Uterus (tissue), 4 donors: ENCODE results near the gene PTPRJ. TPM values are rescaled to one million over a fixed set of nuclear protein-coding genes. Genes with fewer than 3 reads are reported as not detected.
"Not testable (repeated sequence)": the region's sequence is repeated elsewhere in the genome, so short reads cannot be mapped to it uniquely, and the experiment has no call there.

ENCODE experiments used
- DNase-seq, 2 donors: peaks; one replicate each; pipeline ENCODE4 v3.0.0-alpha.2; 2019 to 2020
- H3K27ac ChIP-seq, 2 donors: fragments of 200-600 bp; sonication (generic); 1 replicate in 1 of 2; 2 replicates in 1 of 2; pipeline ENCODE4 v1.5.1; 2016 to 2018
- H3K27me3 ChIP-seq, 2 donors: fragments of 200-600 bp; sonication (generic); one replicate each; pipeline ENCODE4 v1.5.1; 2018 to 2019; ENCODE audit warnings: control low read depth in 1 of 2
- H3K36me3 ChIP-seq, 2 donors: fragments of 200-600 bp; sonication (generic); one replicate each; pipeline ENCODE4 v1.5.1; 2019; ENCODE audit warnings: control low read depth in 1 of 2
- H3K4me1 ChIP-seq, 2 donors: fragments of 200-600 bp; sonication (generic); one replicate each; pipeline ENCODE4 v1.5.1; 2018 to 2019; ENCODE audit warnings: control low read depth in 1 of 2
- H3K4me3 ChIP-seq, 2 donors: fragments of 200-600 bp; sonication (generic); 1 replicate in 1 of 2; 2 replicates in 1 of 2; pipeline ENCODE4 v1.5.1; 2018 to 2019; ENCODE audit warnings: mild to moderate bottlenecking in 1 of 2
- H3K9me3 ChIP-seq, 2 donors: fragments of 200-600 bp; sonication (generic); one replicate each; pipeline ENCODE4 v1.5.1; 2019; ENCODE audit warnings: control low read depth in 1 of 2
- CTCF ChIP-seq, 4 experiments: fragments of 200-600 bp in 2 of 4; fragments of 450-650 bp in 2 of 4; sonication (generic) in 2 of 4; IDR thresholded peaks; one replicate each; pipeline ENCODE4 v1.5.1; 2016 to 2019; ENCODE audit warnings: antibody characterized with exemption in 4 of 4, mild to moderate bottlenecking in 2 of 4, moderate library complexity in 1 of 4
- POLR2A ChIP-seq, 2 donors: fragments of 450-650 bp; IDR thresholded peaks; one replicate each; pipeline ENCODE4 v1.6.1; 2016; ENCODE audit warnings: antibody characterized with exemption in 2 of 2, mild to moderate bottlenecking in 1 of 2, moderate library complexity in 1 of 2
- intact Hi-C: fragments of 100-400 bp; cut with DNase I; formaldehyde crosslinking; loops from one replicate; pipeline ENCODE4 v1.15.1; 2023; ENCODE audit warnings: low total_unique reads
- total RNA-seq, 4 donors: library from RNA; depleted of rRNA in 3 of 4; stranded (reverse); fragments of >200 nt in 3 of 4; gene quantifications; one replicate each; pipeline versions ENCODE4 v1.1.0 to v1.2.4, GENCODE V29; 2014 to 2023
- donor health status: DM: yes; HTN: yes; CAD: no.

Gene PTPRJ
- total RNA-seq, 4 donors from 2014 or later = 2.1 to 22.1 (median 7.1) TPM

- no peaks in the 10 kb centered on the region for H3K36me3 ChIP-seq
- H3K4me1 ChIP-seq = no peaks in the 10 kb centered on the region
- no peaks in the 10 kb centered on the region for H3K9me3 ChIP-seq
- H3K27ac ChIP-seq = no peak overlapping the region
- intact Hi-C loops = no loop called here
- H3K27me3 ChIP-seq = no peaks in the 10 kb centered on the region
- TF ChIP-seq CTCF (IDR thresholded peaks at IDR 0.05) (no peak), POLR2A (IDR thresholded peaks at IDR 0.05) (no peak)
- H3K4me3 ChIP-seq = no peak overlapping the region
- no peak for DNase-seq
Observed at GRCh38 chr11:47948137-47948536, 32.2 kb upstream of the PTPRJ start.

- H3K27ac ChIP-seq, H3K4me3 ChIP-seq, H3K27me3 ChIP-seq, intact Hi-C loops, DNase-seq, H3K36me3 ChIP-seq, H3K9me3 ChIP-seq, H3K4me1 ChIP-seq: not testable (repeated sequence)
Observed at GRCh38 chr11:47949001-47949675, 31.2 kb upstream of the PTPRJ start.

- intact Hi-C loops = no loop called here
- Histone ChIP-seq H3K4me1 (no peaks in the 10 kb centered on the region), H3K9me3 (no peaks in the 10 kb centered on the region), H3K36me3 (no peaks in the 10 kb centered on the region), H3K27ac (no peak overlapping the region), H3K4me3 (no peak overlapping the region), H3K27me3 (no peaks in the 10 kb centered on the region)
- TF ChIP-seq POLR2A (IDR thresholded peaks at IDR 0.05) (no peak), CTCF (IDR thresholded peaks at IDR 0.05) (no peak)
- DNase-seq = no peak
Observed at GRCh38 chr11:47950396-47950795, 30.0 kb upstream of the PTPRJ start.

- intact Hi-C loops, H3K27ac ChIP-seq, H3K4me3 ChIP-seq, DNase-seq, H3K36me3 ChIP-seq, H3K9me3 ChIP-seq, H3K4me1 ChIP-seq, H3K27me3 ChIP-seq: not testable (repeated sequence)
Observed at GRCh38 chr11:47951504-47951903, 28.9 kb upstream of the PTPRJ start.

GRCh38 chr11:47955061-47955755 is 25.2 kb upstream of the PTPRJ start:
- intact Hi-C loops = no loop called here
- Histone ChIP-seq H3K36me3 (no peaks in the 10 kb centered on the region), H3K4me3 (no peak overlapping the region), H3K27me3 (no peaks in the 10 kb centered on the region), H3K9me3 (no peaks in the 10 kb centered on the region), H3K4me1 (no peaks in the 10 kb centered on the region), H3K27ac (no peak overlapping the region)
- no peak for DNase-seq
- TF ChIP-seq POLR2A (IDR thresholded peaks at IDR 0.05) (no peak), CTCF (IDR thresholded peaks at IDR 0.05) (no peak)

- no peaks in the 10 kb centered on the region for H3K36me3 ChIP-seq
- no peaks in the 10 kb centered on the region for H3K27me3 ChIP-seq
- no peak overlapping the region for H3K4me3 ChIP-seq
- intact Hi-C loops = no loop called here
- no peak overlapping the region for H3K27ac ChIP-seq
- TF ChIP-seq POLR2A (IDR thresholded peaks at IDR 0.05) (no peak), CTCF (IDR thresholded peaks at IDR 0.05) (no peak)
- no peaks in the 10 kb centered on the region for H3K4me1 ChIP-seq
- DNase-seq = no peak
- H3K9me3 ChIP-seq = no peaks in the 10 kb centered on the region
Observed at GRCh38 chr11:47960015-47960414, 20.3 kb upstream of the PTPRJ start.
